ENCODE results near the gene ZFAND3.

ZFAND3 gene

GRCh38 chr6:38067263-38067980, 247.9 kb downstream of the ZFAND3 start:
- Mint-ChIP-seq H3K4me1 (peaks cover 49% of the 10 kb centered on the region), H3K27ac (peak overlapping the region; percentile 48), H3K36me3 (peaks cover 22% of the 10 kb centered on the region)

GRCh38 chr6:38068854-38069590, 249.5 kb downstream of the ZFAND3 start:
- Mint-ChIP-seq H3K4me1 (peaks cover 54% of the 10 kb centered on the region), H3K36me3 (peaks cover 13% of the 10 kb centered on the region), H3K27ac (no peak overlapping the region), H3K4me3 (no peak overlapping the region), H3K9me3 (no peaks in the 10 kb centered on the region), H3K27me3 (no peaks in the 10 kb centered on the region)
- no peak for ATAC-seq

More at GRCh38 chr6:38067263-38067980, 247.9 kb downstream of the ZFAND3 start:
- no peak for ATAC-seq
- H3K27me3 Mint-ChIP-seq: no peaks in the 10 kb centered on the region
- H3K4me3 Mint-ChIP-seq: no peak overlapping the region
- H3K9me3 Mint-ChIP-seq: peaks cover 2% of the 10 kb centered on the region

GRCh38 chr6:38077488-38078030, 258.0 kb downstream of the ZFAND3 start:
- H3K36me3 Mint-ChIP-seq: peaks cover 31% of the 10 kb centered on the region
- no peak for ATAC-seq
- H3K9me3 Mint-ChIP-seq: no peaks in the 10 kb centered on the region
- no peak overlapping the region for H3K27ac Mint-ChIP-seq
- H3K4me1 Mint-ChIP-seq: peaks cover 5% of the 10 kb centered on the region
- H3K27me3 Mint-ChIP-seq: no peaks in the 10 kb centered on the region
- no peak overlapping the region for H3K4me3 Mint-ChIP-seq

GRCh38 chr6:38078671-38079070, 259.1 kb downstream of the ZFAND3 start:
- Mint-ChIP-seq H3K9me3 (no peaks in the 10 kb centered on the region), H3K27me3 (no peaks in the 10 kb centered on the region), H3K27ac (no peak overlapping the region), H3K4me1 (no peaks in the 10 kb centered on the region), H3K36me3 (peaks cover 31% of the 10 kb centered on the region), H3K4me3 (no peak overlapping the region)
- ATAC-seq: no peak

GRCh38 chr6:38079107-38079506, 259.6 kb downstream of the ZFAND3 start:
- Mint-ChIP-seq H3K4me3 (no peak overlapping the region), H3K36me3 (peaks cover 33% of the 10 kb centered on the region), H3K9me3 (no peaks in the 10 kb centered on the region), H3K27ac (no peak overlapping the region), H3K4me1 (no peaks in the 10 kb centered on the region), H3K27me3 (no peaks in the 10 kb centered on the region)
- no peak for ATAC-seq

- no peak overlapping the region for H3K4me3 Mint-ChIP-seq
- no peaks in the 10 kb centered on the region for H3K4me1 Mint-ChIP-seq
- no peak for ATAC-seq
- peaks cover 35% of the 10 kb centered on the region for H3K36me3 Mint-ChIP-seq
- H3K9me3 Mint-ChIP-seq: no peaks in the 10 kb centered on the region
- H3K27ac Mint-ChIP-seq: no peak overlapping the region
- no peaks in the 10 kb centered on the region for H3K27me3 Mint-ChIP-seq
These were observed 260.0 kb downstream of the ZFAND3 start for GRCh38 chr6:38079537-38079936.

GRCh38 chr6:38080360-38080759, 260.8 kb downstream of the ZFAND3 start:
- Mint-ChIP-seq H3K27ac (no peak overlapping the region), H3K27me3 (no peaks in the 10 kb centered on the region), H3K4me1 (no peaks in the 10 kb centered on the region), H3K36me3 (peaks cover 34% of the 10 kb centered on the region), H3K4me3 (no peak overlapping the region), H3K9me3 (no peaks in the 10 kb centered on the region)
- ATAC-seq: no peak

- no peak for ATAC-seq
- Mint-ChIP-seq H3K27ac (no peak overlapping the region), H3K36me3 (peaks cover 37% of the 10 kb centered on the region)
These were observed 261.4 kb downstream of the ZFAND3 start for GRCh38 chr6:38080889-38081288.

GRCh38 chr6:38085031-38085430, 265.5 kb downstream of the ZFAND3 start:
- Mint-ChIP-seq H3K9me3 (no peaks in the 10 kb centered on the region), H3K4me1 (no peaks in the 10 kb centered on the region), H3K36me3 (peaks cover 55% of the 10 kb centered on the region), H3K27me3 (no peaks in the 10 kb centered on the region), H3K4me3 (no peak overlapping the region), H3K27ac (no peak overlapping the region)
- ATAC-seq: no peak

More at GRCh38 chr6:38080889-38081288, 261.4 kb downstream of the ZFAND3 start:
- Mint-ChIP-seq H3K9me3 (no peaks in the 10 kb centered on the region), H3K4me1 (no peaks in the 10 kb centered on the region), H3K27me3 (no peaks in the 10 kb centered on the region), H3K4me3 (no peak overlapping the region)

- H3K27ac Mint-ChIP-seq: no peak overlapping the region
- H3K36me3 Mint-ChIP-seq: peaks cover 48% of the 10 kb centered on the region
- no peaks in the 10 kb centered on the region for H3K4me1 Mint-ChIP-seq
- H3K4me3 Mint-ChIP-seq: no peak overlapping the region
- no peak for ATAC-seq
- H3K9me3 Mint-ChIP-seq: no peaks in the 10 kb centered on the region
- no peaks in the 10 kb centered on the region for H3K27me3 Mint-ChIP-seq
These were observed 266.8 kb downstream of the ZFAND3 start for GRCh38 chr6:38086346-38086745.

GRCh38 chr6:38088010-38088409, 268.5 kb downstream of the ZFAND3 start:
- Mint-ChIP-seq H3K27ac (no peak overlapping the region), H3K4me1 (no peaks in the 10 kb centered on the region), H3K36me3 (peaks cover 45% of the 10 kb centered on the region), H3K27me3 (no peaks in the 10 kb centered on the region), H3K4me3 (no peak overlapping the region), H3K9me3 (no peaks in the 10 kb centered on the region)
- no peak for ATAC-seq

GRCh38 chr6:38088829-38089228, 269.3 kb downstream of the ZFAND3 start:
- Mint-ChIP-seq H3K27ac (no peak overlapping the region), H3K36me3 (peaks cover 41% of the 10 kb centered on the region), H3K27me3 (no peaks in the 10 kb centered on the region), H3K9me3 (no peaks in the 10 kb centered on the region), H3K4me1 (no peaks in the 10 kb centered on the region), H3K4me3 (no peak overlapping the region)
- no peak for ATAC-seq

GRCh38 chr6:38091613-38092012, 272.1 kb downstream of the ZFAND3 start:
- no peak for ATAC-seq
- no peak overlapping the region for H3K27ac Mint-ChIP-seq
- H3K4me1 Mint-ChIP-seq: no peaks in the 10 kb centered on the region
- H3K4me3 Mint-ChIP-seq: no peak overlapping the region
- H3K36me3 Mint-ChIP-seq: peaks cover 24% of the 10 kb centered on the region
- no peaks in the 10 kb centered on the region for H3K27me3 Mint-ChIP-seq
- no peaks in the 10 kb centered on the region for H3K9me3 Mint-ChIP-seq

- ATAC-seq: no peak
- Mint-ChIP-seq H3K4me3 (no peak overlapping the region), H3K27ac (no peak overlapping the region), H3K36me3 (peaks cover 15% of the 10 kb centered on the region), H3K9me3 (no peaks in the 10 kb centered on the region), H3K4me1 (peaks cover 2% of the 10 kb centered on the region), H3K27me3 (no peaks in the 10 kb centered on the region)
These were observed 272.9 kb downstream of the ZFAND3 start for GRCh38 chr6:38092465-38092864.

GRCh38 chr6:38092964-38093363, 273.4 kb downstream of the ZFAND3 start:
- Mint-ChIP-seq H3K27me3 (no peaks in the 10 kb centered on the region), H3K4me3 (no peak overlapping the region), H3K9me3 (no peaks in the 10 kb centered on the region), H3K27ac (no peak overlapping the region), H3K36me3 (peaks cover 10% of the 10 kb centered on the region), H3K4me1 (peaks cover 7% of the 10 kb centered on the region)
- no peak for ATAC-seq

- H3K4me1 Mint-ChIP-seq: peaks cover 11% of the 10 kb centered on the region
- H3K4me3 Mint-ChIP-seq: no peak overlapping the region
- no peak for ATAC-seq
- H3K9me3 Mint-ChIP-seq: no peaks in the 10 kb centered on the region
- H3K36me3 Mint-ChIP-seq: peaks cover 6% of the 10 kb centered on the region
- H3K27me3 Mint-ChIP-seq: no peaks in the 10 kb centered on the region
- no peak overlapping the region for H3K27ac Mint-ChIP-seq
These were observed 275.5 kb downstream of the ZFAND3 start for GRCh38 chr6:38095054-38095453.
